ENCODE results near the gene SYNGR3.

SYNGR3 gene

DNA sequence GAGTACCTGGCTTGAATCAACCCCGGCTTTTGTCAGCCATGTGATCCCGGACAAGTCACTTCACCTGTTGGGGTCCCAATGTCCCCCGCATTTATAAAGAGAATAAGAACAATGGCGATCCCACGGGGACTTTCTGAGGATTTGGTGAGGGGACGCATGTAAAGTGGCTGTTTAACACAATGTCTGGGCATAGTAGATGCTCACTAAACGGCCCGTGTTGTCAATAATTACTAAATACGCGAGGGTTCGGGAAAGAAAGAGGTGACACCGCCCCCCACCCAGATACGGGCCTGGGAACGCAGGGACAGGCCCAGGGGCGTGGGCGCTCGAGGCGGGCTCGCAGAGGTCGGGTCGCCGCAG, 1.8 kb downstream of the SYNGR3 start:
- no peak for TF ChIP-seq CTCF (IDR thresholded peaks at IDR 0.05)

GRCh38 chr16:1991948-1992703, 2.4 kb downstream of the SYNGR3 start:
- no peak for TF ChIP-seq CTCF (IDR thresholded peaks at IDR 0.05)

DNA sequence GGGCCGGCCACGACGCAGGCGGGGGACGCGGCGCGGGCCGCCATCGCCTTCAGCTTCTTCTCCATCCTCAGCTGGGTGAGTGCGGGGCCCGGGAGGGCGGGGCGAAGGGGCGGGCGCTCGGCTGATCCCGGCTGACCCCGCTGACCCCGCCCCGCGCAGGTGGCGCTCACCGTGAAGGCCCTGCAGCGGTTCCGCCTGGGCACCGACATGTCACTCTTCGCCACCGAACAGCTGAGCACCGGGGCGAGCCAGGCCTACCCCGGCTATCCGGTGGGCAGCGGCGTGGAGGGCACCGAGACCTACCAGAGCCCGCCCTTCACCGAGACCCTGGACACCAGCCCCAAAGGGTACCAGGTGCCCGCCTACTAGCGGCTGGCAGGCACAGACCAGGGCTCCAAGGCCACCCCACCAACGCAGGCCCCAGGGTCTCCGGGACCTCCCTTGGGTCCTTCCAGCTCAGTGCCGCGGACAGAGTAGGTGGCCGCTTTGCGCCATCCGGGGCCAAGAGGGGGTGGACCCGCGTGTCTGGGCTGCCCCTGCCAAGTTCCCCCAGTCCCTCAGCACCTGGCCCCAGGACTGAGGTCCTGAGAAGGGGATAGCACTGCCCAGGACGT, 3.0 kb downstream of the SYNGR3 start:
- TF ChIP-seq CTCF (IDR thresholded peaks at IDR 0.05), result no peak

- no peak for TF ChIP-seq CTCF (IDR thresholded peaks at IDR 0.05)
These were observed 4.0 kb downstream of the SYNGR3 start for GRCh38 chr16:1993731-1994131.

DNA sequence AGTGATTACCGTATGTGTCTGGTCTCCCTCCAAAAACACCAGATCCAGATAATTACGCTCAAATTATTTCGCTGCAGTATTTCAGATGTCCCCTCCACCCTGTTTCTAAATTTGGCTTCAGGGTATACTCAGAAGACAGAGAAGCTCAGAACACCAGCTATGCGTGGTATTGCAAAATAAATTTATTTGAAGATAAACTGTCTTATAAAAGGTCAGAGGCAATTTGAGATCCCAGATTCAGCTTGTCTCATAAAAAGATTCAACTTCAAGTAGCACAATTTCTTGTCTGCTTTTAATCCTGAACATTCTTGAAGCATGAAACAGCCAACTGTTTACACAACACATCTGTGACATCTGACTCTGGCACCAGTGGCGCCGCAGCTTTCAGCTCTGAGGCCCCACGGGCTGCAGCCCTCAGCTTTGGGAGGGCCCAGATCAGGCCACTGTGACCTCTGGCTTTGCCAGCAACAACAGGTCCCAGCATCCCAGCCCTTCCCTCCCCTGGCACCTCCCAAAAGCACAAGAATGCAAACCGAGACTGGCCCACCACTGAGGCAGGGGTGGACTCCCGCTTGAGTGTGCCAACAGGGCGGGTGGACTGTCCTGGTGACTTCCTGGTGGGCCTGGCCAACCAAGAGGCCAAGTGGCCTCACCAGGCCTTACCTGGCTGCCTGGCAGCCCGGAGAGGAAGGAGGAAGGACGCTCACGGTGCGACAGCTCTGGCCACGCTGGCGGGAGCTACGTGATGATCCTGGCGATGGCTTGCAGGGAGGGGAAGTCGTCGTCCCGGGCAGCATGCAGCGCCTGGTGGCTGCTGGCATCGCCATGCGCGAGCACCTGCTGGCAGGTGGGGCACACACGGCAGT, 8.0 kb downstream of the SYNGR3 start:
- TF ChIP-seq CTCF (IDR thresholded peaks at IDR 0.05), result no peak

- TF ChIP-seq CTCF (IDR thresholded peaks at IDR 0.05), result no peak
These were observed 8.6 kb downstream of the SYNGR3 start for GRCh38 chr16:1998360-1998835.
